Endothelial cell (in vitro differentiated cells): ENCODE data around the gene DCAF5. TPM values are rescaled to one million over a fixed set of nuclear protein-coding genes. Genes with fewer than 3 reads are reported as not detected.

ENCODE experiments used
- DNase-seq: peaks from one replicate; pipeline ENCODE4 v3.0.0; 2021; ENCODE audit warnings: low spot score
- H3K27ac Mint-ChIP-seq: one replicate; pipeline ENCODE4 v1.8.0; 2021; ENCODE audit warnings: mixed read lengths, inconsistent platforms; ENCODE audit not compliant: unreplicated experiment
- H3K27me3 Mint-ChIP-seq: one replicate; pipeline ENCODE4 v1.8.0; 2021; ENCODE audit warnings: mild to moderate bottlenecking, moderate library complexity, mixed read lengths, inconsistent platforms; ENCODE audit not compliant: unreplicated experiment
- H3K36me3 Mint-ChIP-seq: one replicate; pipeline ENCODE4 v1.8.0; 2021; ENCODE audit warnings: mild to moderate bottlenecking, low read depth, mixed read lengths, inconsistent platforms; ENCODE audit not compliant: unreplicated experiment
- H3K4me1 Mint-ChIP-seq: one replicate; pipeline ENCODE4 v1.8.0; 2021; ENCODE audit warnings: mild to moderate bottlenecking, mixed read lengths, inconsistent platforms; ENCODE audit not compliant: unreplicated experiment
- H3K4me3 Mint-ChIP-seq: one replicate; pipeline ENCODE4 v1.8.0; 2021; ENCODE audit warnings: mild to moderate bottlenecking, mixed read lengths, inconsistent platforms; ENCODE audit not compliant: unreplicated experiment
- H3K9me3 Mint-ChIP-seq: one replicate; pipeline ENCODE4 v1.8.0; 2021; ENCODE audit warnings: mixed read lengths, inconsistent platforms; ENCODE audit not compliant: unreplicated experiment
- total RNA-seq: library from RNA; stranded (reverse); fragmentation: NEBNext Ultra II Directional; extraction: Animal tissue kit (Norgen Biotek cat#: 25700); gene quantifications from one replicate; pipeline ENCODE4 v1.2.1, GENCODE V29; 2021; ENCODE audit not compliant: unreplicated experiment
- TF ChIP-seq, protein P1 (sequence below): fragments of 200-600 bp; sonication (generic); IDR thresholded peaks from one replicate; pipeline ENCODE4 v1.5.0; 2021; ENCODE audit warnings: antibody characterized with exemption; ENCODE audit not compliant: unreplicated experiment

Gene DCAF5
- total RNA-seq, 1 donor from 2014 or later, result 72.0 TPM

DNA sequence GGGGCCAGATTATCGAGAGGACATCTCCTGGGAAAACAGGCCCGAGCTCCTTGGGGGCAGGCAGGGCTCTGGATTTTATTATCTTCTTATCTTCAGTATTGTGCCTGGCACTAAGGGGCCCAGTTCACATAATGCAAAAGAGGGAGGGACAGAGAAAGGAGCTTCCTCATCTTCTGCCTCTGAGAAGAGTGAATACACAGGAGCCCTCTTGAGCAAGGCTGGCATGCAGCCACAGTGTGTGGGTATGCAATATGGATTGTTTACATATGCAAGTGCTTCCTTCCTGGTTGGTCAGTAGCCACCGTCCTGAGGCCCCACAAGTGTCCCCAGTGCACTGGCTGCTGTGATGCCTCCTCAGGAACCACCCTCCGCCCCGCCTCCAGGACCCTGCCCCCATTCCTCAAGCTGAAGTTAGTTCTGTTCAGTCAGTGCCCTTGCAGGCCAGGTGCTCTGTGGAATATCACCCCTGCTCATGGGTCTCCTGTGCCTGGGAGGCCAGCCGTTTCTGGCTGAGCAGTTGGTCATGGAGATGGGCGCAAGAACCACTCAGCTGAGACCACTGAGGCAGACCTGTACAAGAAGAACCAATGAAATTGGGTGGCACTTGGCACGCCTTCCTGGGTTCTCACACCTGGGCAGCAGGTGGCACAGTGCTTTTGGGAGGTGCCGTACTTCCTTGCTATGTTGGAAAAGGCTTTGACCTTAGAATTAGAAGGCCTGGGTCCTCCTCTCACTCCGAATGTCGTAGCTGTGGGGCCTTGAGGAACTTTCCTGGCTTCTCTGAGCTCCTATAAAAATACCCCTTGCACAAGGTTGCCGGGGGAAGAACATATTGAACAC is 138.8 kb downstream of the DCAF5 start:
- TF ChIP-seq, protein P1, sequence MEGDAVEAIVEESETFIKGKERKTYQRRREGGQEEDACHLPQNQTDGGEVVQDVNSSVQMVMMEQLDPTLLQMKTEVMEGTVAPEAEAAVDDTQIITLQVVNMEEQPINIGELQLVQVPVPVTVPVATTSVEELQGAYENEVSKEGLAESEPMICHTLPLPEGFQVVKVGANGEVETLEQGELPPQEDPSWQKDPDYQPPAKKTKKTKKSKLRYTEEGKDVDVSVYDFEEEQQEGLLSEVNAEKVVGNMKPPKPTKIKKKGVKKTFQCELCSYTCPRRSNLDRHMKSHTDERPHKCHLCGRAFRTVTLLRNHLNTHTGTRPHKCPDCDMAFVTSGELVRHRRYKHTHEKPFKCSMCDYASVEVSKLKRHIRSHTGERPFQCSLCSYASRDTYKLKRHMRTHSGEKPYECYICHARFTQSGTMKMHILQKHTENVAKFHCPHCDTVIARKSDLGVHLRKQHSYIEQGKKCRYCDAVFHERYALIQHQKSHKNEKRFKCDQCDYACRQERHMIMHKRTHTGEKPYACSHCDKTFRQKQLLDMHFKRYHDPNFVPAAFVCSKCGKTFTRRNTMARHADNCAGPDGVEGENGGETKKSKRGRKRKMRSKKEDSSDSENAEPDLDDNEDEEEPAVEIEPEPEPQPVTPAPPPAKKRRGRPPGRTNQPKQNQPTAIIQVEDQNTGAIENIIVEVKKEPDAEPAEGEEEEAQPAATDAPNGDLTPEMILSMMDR, result no peak
- no peaks in the 10 kb centered on the region for H3K27me3 Mint-ChIP-seq
- peaks cover 8% of the 10 kb centered on the region for H3K4me1 Mint-ChIP-seq
- H3K4me3 Mint-ChIP-seq, result no peak overlapping the region
- DNase-seq, result no peak
- H3K36me3 Mint-ChIP-seq, result no peaks in the 10 kb centered on the region
- H3K27ac Mint-ChIP-seq, result no peak overlapping the region
- H3K9me3 Mint-ChIP-seq, result no peaks in the 10 kb centered on the region

- Mint-ChIP-seq H3K9me3 (no peaks in the 10 kb centered on the region), H3K27me3 (no peaks in the 10 kb centered on the region), H3K4me1 (peaks cover 8% of the 10 kb centered on the region), H3K27ac (no peak overlapping the region), H3K36me3 (no peaks in the 10 kb centered on the region), H3K4me3 (no peak overlapping the region)
- TF ChIP-seq, protein P1, result no peak
- DNase-seq, result no peak
These were observed 140.5 kb downstream of the DCAF5 start for GRCh38 chr14:69012256-69012953.

DNA sequence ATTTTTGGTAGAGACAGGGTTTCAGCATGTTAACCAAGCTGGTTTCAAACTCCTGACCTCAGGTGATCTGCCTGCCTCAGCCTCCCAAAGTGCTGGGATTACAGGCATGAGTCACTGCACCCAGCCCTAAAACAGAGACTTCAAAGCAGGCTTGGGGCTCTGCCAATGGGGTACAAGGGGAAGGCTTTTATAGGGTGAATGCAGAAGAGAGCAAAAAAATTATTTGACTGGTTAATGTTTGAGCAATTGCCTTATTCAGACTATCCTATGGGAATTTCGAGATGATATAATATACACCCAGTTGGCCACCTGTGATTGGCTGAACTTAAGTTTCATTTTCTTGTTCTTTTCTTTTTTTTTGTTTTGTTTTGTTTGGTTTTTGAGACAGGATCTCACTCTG is 142.3 kb downstream of the DCAF5 start:
- peaks cover 2% of the 10 kb centered on the region for H3K27me3 Mint-ChIP-seq
- TF ChIP-seq, protein P1, result no peak
- H3K9me3 Mint-ChIP-seq, result no peaks in the 10 kb centered on the region
- H3K36me3 Mint-ChIP-seq, result no peaks in the 10 kb centered on the region
- H3K27ac Mint-ChIP-seq, result no peak overlapping the region
- DNase-seq, result no peak
- H3K4me1 Mint-ChIP-seq, result peaks cover 8% of the 10 kb centered on the region
- no peak overlapping the region for H3K4me3 Mint-ChIP-seq

GRCh38 chr14:69008421-69008884 is 144.5 kb downstream of the DCAF5 start:
- H3K36me3 Mint-ChIP-seq, result no peaks in the 10 kb centered on the region
- H3K27ac Mint-ChIP-seq, result no peak overlapping the region
- no peaks in the 10 kb centered on the region for H3K9me3 Mint-ChIP-seq
- H3K4me3 Mint-ChIP-seq, result no peak overlapping the region
- H3K4me1 Mint-ChIP-seq, result no peaks in the 10 kb centered on the region
- DNase-seq, result no peak
- TF ChIP-seq, protein P1, result no peak
- peaks cover 11% of the 10 kb centered on the region for H3K27me3 Mint-ChIP-seq

- Mint-ChIP-seq H3K4me3 (no peak overlapping the region), H3K27me3 (peaks cover 15% of the 10 kb centered on the region), H3K4me1 (no peaks in the 10 kb centered on the region), H3K27ac (no peak overlapping the region), H3K36me3 (no peaks in the 10 kb centered on the region), H3K9me3 (no peaks in the 10 kb centered on the region)
- DNase-seq, result no peak
- TF ChIP-seq, protein P1, result no peak
These were observed 146.6 kb downstream of the DCAF5 start for GRCh38 chr14:69006346-69006745.
